HG03095 (cell line): ENCODE measurements around the gene TCFL5.
A peak's percentile ranks its signal among the peaks of the same experiment; 100 is the strongest.

Source experiments
- ATAC-seq: cut with Tn5 transposase; IDR thresholded peaks from one replicate; pipeline ENCODE4 v1.9.1; 2021; ENCODE audit warnings: moderate library complexity; ENCODE audit not compliant: unreplicated experiment

Gene TCFL5

GRCh38 chr20:62801284-62802010 lies 60.2 kb downstream of the TCFL5 start:
- ATAC-seq: no peak

GRCh38 chr20:62800314-62801259 lies 61.0 kb downstream of the TCFL5 start:
- ATAC-seq: no peak

GRCh38 chr20:62799873-62800272 lies 61.7 kb downstream of the TCFL5 start:
- ATAC-seq: no peak

GRCh38 chr20:62799459-62799858 lies 62.2 kb downstream of the TCFL5 start:
- no peak for ATAC-seq

GRCh38 chr20:62799036-62799435 lies 62.6 kb downstream of the TCFL5 start:
- ATAC-seq: no peak

- no peak for ATAC-seq
Measured at GRCh38 chr20:62797671-62798532, 63.7 kb downstream of the TCFL5 start.

GRCh38 chr20:62796699-62797491 lies 64.7 kb downstream of the TCFL5 start:
- no peak for ATAC-seq

- ATAC-seq: no peak
Measured at GRCh38 chr20:62795023-62795761, 66.4 kb downstream of the TCFL5 start.

- ATAC-seq: peak; percentile 59
Measured at GRCh38 chr20:62794007-62794724, 67.5 kb downstream of the TCFL5 start.

- peak; percentile 1 for ATAC-seq
Measured at GRCh38 chr20:62793757-62794006, 67.9 kb downstream of the TCFL5 start.

- no peak for ATAC-seq
Measured at GRCh38 chr20:62792940-62793756, 68.5 kb downstream of the TCFL5 start.

GRCh38 chr20:62792182-62792939 lies 69.3 kb downstream of the TCFL5 start:
- no peak for ATAC-seq

GRCh38 chr20:62791301-62792181 lies 70.1 kb downstream of the TCFL5 start:
- ATAC-seq: no peak
